ENCODE measurements around the gene PTPRG. TPM values are rescaled to one million over a fixed set of nuclear protein-coding genes. Genes with fewer than 3 reads are reported as not detected.

PTPRG gene
- total and polyA plus RNA-seq, 2 donors (not counting 1 experiment from before 2014, with no cell fraction given): 67.0 to 97.9 TPM

GRCh38 chr3:61537366-61537765 lies 24.0 kb upstream of the PTPRG start:
- Histone ChIP-seq H3K4me3 (replicated peaks in 1 of 4; ENCODE audit: control extremely low read depth in 1 of 4, insufficient read depth in 1 of 4, low read depth in 3 of 4, low read length in 4 of 4) (no peak overlapping the region), H3K9ac (ENCODE audit: insufficient read depth, low read length) (no peak overlapping the region), H3K27me3 (ENCODE audit: control insufficient read depth, insufficient read depth, low read length) (no peaks in the 10 kb centered on the region), H3K79me2 (ENCODE audit: control insufficient read depth, insufficient read depth, low read length) (no peaks in the 10 kb centered on the region), H4K20me1 (ENCODE audit: control insufficient read depth, extremely low read depth, insufficient read depth, low read length) (no peaks in the 10 kb centered on the region), H3K27ac (ENCODE audit: insufficient read depth, low read length) (no peak overlapping the region), H3K36me3 (ENCODE audit: control insufficient read depth, insufficient read depth, low read length) (no peaks in the 10 kb centered on the region), H2AFZ (ENCODE audit: low read length) (peak overlapping the region; percentile 57), H3K4me1 (ENCODE audit: control insufficient read depth, extremely low read depth, insufficient read depth, low read length) (no peaks in the 10 kb centered on the region), H3K9me3 (ENCODE audit: control insufficient read depth, insufficient read depth, low read depth, low read length) (no peaks in the 10 kb centered on the region), H3K4me2 (ENCODE audit: extremely low read depth, insufficient read depth, low read length) (no peak overlapping the region)
- DNase-seq (ENCODE audit: low read depth in 2 of 2): peak in 1 of 2 donors; percentile 21
- no peak for TF ChIP-seq CTCF (conservative IDR thresholded peaks at IDR 0.05 in 1 of 2, IDR thresholded peaks at IDR 0.05 in 1 of 2; ENCODE audit: low read depth in 1 of 2, low read length in 2 of 2)
- TF ChIP-seq EZH2 (IDR thresholded peaks at IDR 0.05; ENCODE audit: low read length, missing control alignments): no peak

GRCh38 chr3:61538486-61538885 lies 22.9 kb upstream of the PTPRG start:
- Histone ChIP-seq H3K9ac (ENCODE audit: insufficient read depth, low read length) (no peak overlapping the region), H3K79me2 (ENCODE audit: control insufficient read depth, insufficient read depth, low read length) (no peaks in the 10 kb centered on the region), H3K4me2 (ENCODE audit: extremely low read depth, insufficient read depth, low read length) (no peak overlapping the region), H3K36me3 (ENCODE audit: control insufficient read depth, insufficient read depth, low read length) (no peaks in the 10 kb centered on the region), H4K20me1 (ENCODE audit: control insufficient read depth, extremely low read depth, insufficient read depth, low read length) (no peaks in the 10 kb centered on the region), H2AFZ (ENCODE audit: low read length) (no peak overlapping the region), H3K9me3 (ENCODE audit: control insufficient read depth, insufficient read depth, low read depth, low read length) (no peaks in the 10 kb centered on the region), H3K4me3 (replicated peaks in 1 of 4; ENCODE audit: control extremely low read depth in 1 of 4, insufficient read depth in 1 of 4, low read depth in 3 of 4, low read length in 4 of 4) (no peak overlapping the region), H3K4me1 (ENCODE audit: control insufficient read depth, extremely low read depth, insufficient read depth, low read length) (no peaks in the 10 kb centered on the region), H3K27ac (ENCODE audit: insufficient read depth, low read length) (no peak overlapping the region), H3K27me3 (ENCODE audit: control insufficient read depth, insufficient read depth, low read length) (no peaks in the 10 kb centered on the region)
- DNase-seq (ENCODE audit: low read depth in 2 of 2): no peak
- no peak for TF ChIP-seq CTCF (conservative IDR thresholded peaks at IDR 0.05 in 1 of 2, IDR thresholded peaks at IDR 0.05 in 1 of 2; ENCODE audit: low read depth in 1 of 2, low read length in 2 of 2)
- TF ChIP-seq EZH2 (IDR thresholded peaks at IDR 0.05; ENCODE audit: low read length, missing control alignments): no peak

GRCh38 chr3:61541694-61542093 lies 19.7 kb upstream of the PTPRG start:
- H3K9me3 ChIP-seq (ENCODE audit: control insufficient read depth, insufficient read depth, low read depth, low read length): no peaks in the 10 kb centered on the region

More at GRCh38 chr3:61541694-61542093, 19.7 kb upstream of the PTPRG start:
- Histone ChIP-seq H3K4me2 (ENCODE audit: extremely low read depth, insufficient read depth, low read length) (no peak overlapping the region), H2AFZ (ENCODE audit: low read length) (no peak overlapping the region), H4K20me1 (ENCODE audit: control insufficient read depth, extremely low read depth, insufficient read depth, low read length) (no peaks in the 10 kb centered on the region), H3K4me3 (replicated peaks in 1 of 4; ENCODE audit: control extremely low read depth in 1 of 4, insufficient read depth in 1 of 4, low read depth in 3 of 4, low read length in 4 of 4) (no peak overlapping the region), H3K4me1 (ENCODE audit: control insufficient read depth, extremely low read depth, insufficient read depth, low read length) (no peaks in the 10 kb centered on the region), H3K27ac (ENCODE audit: insufficient read depth, low read length) (no peak overlapping the region), H3K36me3 (ENCODE audit: control insufficient read depth, insufficient read depth, low read length) (no peaks in the 10 kb centered on the region), H3K9ac (ENCODE audit: insufficient read depth, low read length) (no peak overlapping the region), H3K79me2 (ENCODE audit: control insufficient read depth, insufficient read depth, low read length) (no peaks in the 10 kb centered on the region), H3K27me3 (ENCODE audit: control insufficient read depth, insufficient read depth, low read length) (no peaks in the 10 kb centered on the region)
- DNase-seq (ENCODE audit: low read depth in 2 of 2): no peak
- TF ChIP-seq CTCF (conservative IDR thresholded peaks at IDR 0.05 in 1 of 2, IDR thresholded peaks at IDR 0.05 in 1 of 2; ENCODE audit: low read depth in 1 of 2, low read length in 2 of 2) (no peak), EZH2 (IDR thresholded peaks at IDR 0.05; ENCODE audit: low read length, missing control alignments) (no peak)
